GM12892 (cell line): ENCODE results near the gene DNTTIP2.
"Not testable (repeated sequence)": the region's sequence is repeated elsewhere in the genome, so short reads cannot be mapped to it uniquely, and the experiment has no call there.

Source experiments
- DNase-seq: peaks from one replicate; pipeline ENCODE4 v3.0.0; 2011; ENCODE audit not compliant: insufficient read length
- FAIRE-seq: peaks from 2 replicates; lab custom pipeline; 2011; peaks lifted over from hg19 to GRCh38; lab: Jason Lieb, UNC
- POLR2A ChIP-seq: IDR thresholded peaks from 2 replicates; pipeline ENCODE4 v1.6.1; 2011; ENCODE audit warnings: low read depth, low read length, control low read depth
- POLR2AphosphoS5 ChIP-seq: IDR thresholded peaks from 2 replicates; pipeline ENCODE4 v1.6.1; 2011; ENCODE audit warnings: low read depth, low read length, control low read depth
- TAF1 ChIP-seq: IDR thresholded peaks from 2 replicates; pipeline ENCODE4 v1.6.1; 2011; ENCODE audit warnings: low read depth, mild to moderate bottlenecking, control low read depth, low read length, borderline replicate concordance

The DNTTIP2 gene

DNA sequence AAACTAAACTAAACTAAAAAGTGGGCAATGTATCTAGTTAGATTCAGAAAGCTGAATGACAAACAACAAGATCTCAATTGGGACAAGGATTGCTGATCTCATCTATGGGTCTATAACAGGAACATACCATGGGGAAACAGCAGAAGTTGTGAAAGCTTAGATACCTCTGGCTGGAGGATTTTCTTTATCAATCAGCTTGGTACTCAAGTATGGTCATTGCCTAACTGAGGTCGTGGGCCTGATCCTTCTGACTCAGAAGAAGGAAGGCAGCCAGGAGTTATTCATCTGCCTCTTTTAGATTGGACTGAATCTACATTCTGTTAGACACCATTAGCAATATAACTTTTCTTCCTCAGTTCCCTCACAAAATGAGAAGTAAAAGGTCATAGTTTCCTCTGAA is 39.7 kb downstream of the DNTTIP2 start:
- TF ChIP-seq POLR2AphosphoS5 (no peak), POLR2A (no peak), TAF1 (no peak)
- DNase-seq (no peak), FAIRE-seq (no peak)

DNA sequence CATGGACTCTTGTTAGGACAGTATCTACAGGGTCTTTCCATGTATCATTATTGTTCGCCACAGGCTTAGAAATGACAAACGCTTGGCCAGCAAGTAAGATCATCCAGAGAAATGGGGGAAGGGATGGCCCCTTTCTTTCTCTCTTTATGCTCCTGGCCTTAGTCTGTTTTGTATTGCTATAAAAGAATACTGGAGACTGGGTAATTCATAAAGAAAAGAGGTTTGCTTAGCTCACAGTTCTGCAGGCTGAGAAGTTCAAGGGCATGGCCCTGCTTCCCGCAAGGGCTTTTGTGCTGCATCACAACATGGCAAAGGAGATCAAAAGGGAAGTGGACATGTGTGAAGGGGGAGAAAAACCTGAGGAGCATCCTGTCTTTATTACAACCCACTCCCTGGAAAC is 41.0 kb downstream of the DNTTIP2 start:
- DNase-seq (no peak), FAIRE-seq (no peak)
- no peak for TF ChIP-seq TAF1
- TF ChIP-seq POLR2AphosphoS5, result no peak
- TF ChIP-seq POLR2A, result no peak

DNA sequence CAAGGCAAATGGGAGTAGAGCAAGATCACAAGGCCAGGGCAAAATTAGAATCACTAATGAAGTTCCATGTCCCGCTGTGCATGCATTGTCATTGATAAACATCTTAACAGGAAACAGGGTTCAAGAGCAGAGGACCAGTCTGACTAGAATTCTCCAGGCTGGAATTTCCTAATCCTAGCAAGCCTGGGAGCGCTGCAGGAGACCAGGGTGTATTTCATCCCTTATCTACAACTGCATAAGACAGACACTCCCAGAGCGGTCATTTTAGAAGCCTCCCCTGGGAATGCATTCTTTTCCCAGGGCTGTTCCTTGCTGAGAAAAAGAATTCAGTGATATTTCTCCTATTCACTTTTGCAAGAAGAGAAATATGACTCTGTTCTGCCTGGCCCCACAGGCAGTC is 45.7 kb downstream of the DNTTIP2 start:
- not testable (repeated sequence) for DNase-seq, FAIRE-seq

DNA sequence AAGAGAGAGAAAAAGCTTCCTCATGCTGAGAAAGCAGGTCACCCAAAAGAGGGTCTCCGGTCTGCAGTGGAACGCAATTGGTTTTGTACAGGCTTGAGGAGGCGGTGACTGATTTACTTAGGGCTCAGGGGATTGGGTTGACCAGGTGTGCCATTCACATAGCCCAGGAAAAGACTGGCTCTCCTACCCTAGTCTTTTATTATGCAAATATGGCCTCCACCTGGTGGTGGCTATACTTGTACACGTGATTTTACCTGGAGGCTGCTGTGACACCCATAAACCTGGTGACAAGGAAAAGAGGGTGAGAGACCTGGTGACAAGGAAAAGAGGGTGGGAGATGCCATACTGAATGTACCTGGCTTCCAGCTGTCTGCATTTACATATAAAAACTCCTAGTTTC is 49.9 kb downstream of the DNTTIP2 start:
- DNase-seq (no peak), FAIRE-seq (no peak)
- TF ChIP-seq POLR2A, result no peak
- TF ChIP-seq POLR2AphosphoS5, result no peak
- no peak for TF ChIP-seq TAF1

DNA sequence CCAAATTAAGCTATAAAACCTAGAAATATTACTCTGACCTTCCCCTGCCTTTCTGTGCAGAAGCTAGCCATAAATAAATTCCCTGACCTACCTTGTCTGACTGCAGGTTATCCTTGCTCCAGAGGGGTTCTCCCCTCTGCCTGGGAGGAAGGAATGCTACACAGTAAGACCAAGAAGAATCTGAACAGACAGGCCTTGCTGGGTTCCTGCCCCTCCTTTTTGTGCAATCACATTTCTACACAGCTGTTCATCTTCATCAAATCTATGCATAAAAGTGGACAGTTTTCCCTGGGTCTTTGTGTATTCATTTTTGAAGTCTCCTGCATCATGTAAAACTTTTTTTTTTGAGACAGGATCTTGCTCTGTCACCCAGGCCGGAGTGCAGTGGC is 50.6 kb downstream of the DNTTIP2 start:
- FAIRE-seq (no peak), DNase-seq (no peak)
- TF ChIP-seq POLR2A, result no peak
- TF ChIP-seq TAF1, result no peak
- TF ChIP-seq POLR2AphosphoS5, result no peak

DNA sequence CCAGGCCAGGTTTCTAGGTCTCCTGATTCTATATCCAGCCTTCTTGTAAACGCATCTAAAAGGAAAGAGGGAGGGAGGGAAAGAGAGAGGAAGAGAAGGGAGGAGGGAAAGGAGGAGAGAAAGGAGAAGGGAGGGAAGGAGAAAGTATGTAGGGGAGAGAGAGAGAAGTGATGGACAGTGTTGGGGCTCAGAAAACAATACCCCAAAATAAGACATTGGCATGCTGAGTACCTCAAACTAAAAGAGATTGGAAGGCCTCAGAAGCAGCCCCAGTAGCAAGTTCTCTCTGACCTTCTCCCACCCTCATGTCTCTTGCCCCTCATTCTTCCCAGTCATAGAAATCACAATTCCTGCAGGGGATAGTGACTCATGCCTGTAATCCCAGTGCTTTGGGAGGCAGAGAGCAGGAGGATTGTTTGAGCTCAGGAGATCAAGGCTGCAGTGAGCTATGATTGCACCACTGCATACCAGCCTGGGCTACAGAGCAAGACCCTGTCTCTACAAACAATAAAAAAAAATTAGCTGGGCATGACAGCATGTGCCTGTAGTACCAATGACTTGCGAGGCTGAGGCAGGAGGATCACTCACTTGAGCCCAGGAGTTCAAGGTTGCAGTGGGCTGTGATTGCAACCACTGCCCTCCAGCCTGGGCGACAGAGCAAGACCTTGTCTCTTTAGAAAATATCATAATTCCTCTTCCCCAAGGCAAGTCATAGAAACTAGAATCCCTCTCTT is 51.2 kb downstream of the DNTTIP2 start:
- FAIRE-seq (no peak), DNase-seq (no peak)
- TF ChIP-seq TAF1 (no peak), POLR2AphosphoS5 (no peak), POLR2A (no peak)

DNA sequence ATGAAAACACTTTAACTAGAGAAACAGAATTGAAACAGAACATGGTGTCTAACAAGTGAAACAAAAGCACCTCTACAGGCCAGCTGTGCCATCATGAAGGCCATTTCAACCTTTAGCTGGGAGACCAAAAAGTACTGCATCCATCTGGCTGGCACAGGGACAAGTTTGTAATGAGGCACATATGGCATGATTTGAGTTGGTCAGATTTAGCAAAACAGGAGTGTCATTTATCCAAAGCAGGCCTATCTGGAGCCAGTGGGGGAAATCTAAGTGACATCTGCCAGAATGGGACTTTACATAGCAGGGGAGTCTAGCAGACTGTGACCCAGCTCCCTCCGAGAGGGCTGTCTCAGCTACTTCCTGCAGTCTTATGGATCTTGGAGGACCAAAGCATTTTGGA is 51.9 kb downstream of the DNTTIP2 start:
- DNase-seq (no peak), FAIRE-seq (no peak)
- TF ChIP-seq POLR2AphosphoS5, result no peak
- TF ChIP-seq POLR2A, result no peak
- TF ChIP-seq TAF1, result no peak

DNA sequence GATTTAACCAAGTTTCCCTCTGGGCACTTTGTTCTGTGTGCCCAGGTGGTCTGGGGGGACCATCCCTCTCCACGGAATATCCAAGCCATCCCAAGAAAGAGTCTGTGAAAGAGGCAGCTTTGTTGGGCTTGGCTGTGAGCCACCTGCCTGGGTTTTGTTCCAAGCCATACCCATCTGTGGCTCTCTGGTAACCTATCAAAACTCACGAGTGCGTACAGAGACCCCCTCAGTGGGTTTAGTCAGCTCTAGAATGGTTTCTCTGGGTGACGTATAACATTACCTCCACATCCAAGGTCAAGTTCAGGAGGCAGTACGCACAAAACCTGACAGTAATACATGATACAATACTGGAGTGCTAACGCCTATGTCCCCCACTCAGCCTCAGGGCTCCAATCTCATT is 54.2 kb downstream of the DNTTIP2 start:
- FAIRE-seq (no peak), DNase-seq (no peak)
- no peak for TF ChIP-seq POLR2A
- no peak for TF ChIP-seq TAF1
- TF ChIP-seq POLR2AphosphoS5, result no peak

DNA sequence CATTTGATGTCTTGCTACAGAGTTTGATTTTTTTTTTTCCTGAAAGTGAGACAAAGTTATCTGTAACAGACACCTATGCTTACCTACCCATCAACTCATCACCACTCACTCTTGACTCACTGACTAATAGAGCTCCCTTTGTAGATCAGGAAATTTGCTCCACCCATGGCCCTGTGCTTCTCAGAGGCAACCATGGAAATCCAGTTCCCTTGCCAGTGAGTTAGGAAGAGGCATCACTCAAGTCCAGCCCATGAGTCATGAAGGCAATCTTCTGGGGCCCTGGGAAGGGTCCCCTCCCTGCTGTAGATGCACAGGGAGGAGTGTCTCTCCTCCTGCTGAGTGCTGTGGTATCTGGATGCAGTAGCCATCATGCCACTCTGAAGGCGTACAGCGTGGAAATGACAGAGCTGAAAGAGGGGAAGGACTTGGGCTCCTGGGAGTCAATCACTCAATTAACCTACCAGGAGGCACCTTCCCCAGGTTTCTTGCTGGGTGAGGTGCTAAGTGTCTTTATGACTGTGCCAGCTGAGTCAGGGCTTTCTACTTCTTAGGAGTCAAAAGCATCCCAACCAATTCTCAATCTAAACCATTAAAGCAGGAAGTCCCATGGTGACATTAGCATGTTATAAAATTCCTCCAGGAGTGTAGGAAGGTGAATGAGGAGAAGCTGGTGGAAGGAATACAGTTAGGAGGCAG is 56.1 kb downstream of the DNTTIP2 start:
- TF ChIP-seq POLR2AphosphoS5 (no peak), TAF1 (no peak)
- no peak for FAIRE-seq
- DNase-seq, result no peak

DNA sequence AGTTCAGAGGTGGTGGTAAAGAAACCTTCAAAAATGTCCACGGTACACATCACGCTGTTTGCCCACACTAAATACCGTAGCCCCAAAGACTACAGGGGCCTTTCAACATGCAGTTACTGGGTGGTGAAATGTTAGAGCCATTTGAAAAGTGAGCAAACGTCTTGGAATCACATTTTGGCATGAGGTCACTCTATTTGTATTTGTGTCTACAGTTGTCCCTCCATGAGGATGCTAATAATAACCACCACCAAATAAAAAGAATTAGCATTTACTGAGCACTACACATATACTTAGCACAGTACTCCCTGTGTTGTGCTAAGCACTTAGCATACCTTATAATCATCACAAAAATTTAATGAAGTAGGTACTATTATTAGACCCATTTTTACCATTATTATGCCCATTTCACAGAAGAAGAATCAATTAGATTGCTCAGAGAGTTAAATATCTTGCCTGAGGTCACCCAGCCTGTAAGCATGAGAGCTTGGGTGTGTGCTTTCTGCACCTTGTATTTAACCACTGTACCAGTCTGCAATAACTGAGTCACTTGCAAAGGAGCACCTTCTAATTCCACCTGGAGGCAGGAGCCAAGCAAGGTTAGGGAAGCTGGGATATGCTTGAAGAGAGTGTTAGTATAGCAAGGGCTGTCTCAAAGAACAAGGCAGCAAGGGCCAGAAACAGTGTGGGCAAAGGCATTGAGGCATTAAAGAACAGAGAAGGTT is 57.4 kb downstream of the DNTTIP2 start:
- DNase-seq, result no peak
- no peak for FAIRE-seq
- TF ChIP-seq TAF1 (no peak), POLR2AphosphoS5 (no peak), POLR2A (no peak)

DNA sequence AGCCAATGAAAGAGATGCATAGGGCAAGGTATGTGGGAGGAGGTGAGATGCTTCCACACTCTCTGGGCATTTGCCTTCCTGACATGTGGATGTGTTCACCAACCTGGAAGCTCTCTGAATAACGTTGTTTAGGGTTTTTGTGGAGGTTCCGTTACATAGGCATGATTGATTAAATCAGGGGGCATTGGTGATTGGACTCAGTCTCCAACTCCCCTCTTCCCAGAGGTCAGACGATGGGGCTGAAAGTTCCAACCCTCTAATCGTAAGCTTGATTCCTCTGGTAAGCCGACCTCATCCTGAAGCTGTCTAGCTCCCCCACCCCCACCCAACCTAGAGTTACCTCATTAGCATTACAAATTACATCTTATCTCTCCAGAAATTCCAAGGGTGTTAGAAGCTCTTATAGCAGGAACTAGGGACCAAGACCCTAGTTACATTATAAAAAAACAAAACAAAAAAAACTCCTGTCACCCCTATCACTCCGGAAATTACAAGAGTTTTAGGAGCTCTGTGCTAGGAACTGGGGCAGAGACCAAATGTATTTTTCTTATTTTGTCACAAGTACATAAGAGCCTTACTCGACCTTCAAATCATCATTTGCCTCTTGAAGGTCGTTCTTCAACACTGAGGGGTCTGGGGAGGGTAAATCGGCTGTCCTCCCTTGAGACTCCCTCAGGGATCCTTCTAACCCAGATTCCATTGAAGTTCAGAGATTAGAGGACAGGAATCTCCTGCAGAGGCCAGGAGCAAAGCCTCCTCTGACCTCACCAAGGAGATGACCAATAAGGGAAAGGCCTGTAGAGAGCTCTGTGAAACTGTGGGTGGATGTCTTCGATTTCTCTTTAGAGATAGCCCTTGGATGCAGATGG is 58.2 kb downstream of the DNTTIP2 start:
- TF ChIP-seq POLR2A (no peak), POLR2AphosphoS5 (no peak), TAF1 (no peak)
- FAIRE-seq (no peak), DNase-seq (no peak)

DNA sequence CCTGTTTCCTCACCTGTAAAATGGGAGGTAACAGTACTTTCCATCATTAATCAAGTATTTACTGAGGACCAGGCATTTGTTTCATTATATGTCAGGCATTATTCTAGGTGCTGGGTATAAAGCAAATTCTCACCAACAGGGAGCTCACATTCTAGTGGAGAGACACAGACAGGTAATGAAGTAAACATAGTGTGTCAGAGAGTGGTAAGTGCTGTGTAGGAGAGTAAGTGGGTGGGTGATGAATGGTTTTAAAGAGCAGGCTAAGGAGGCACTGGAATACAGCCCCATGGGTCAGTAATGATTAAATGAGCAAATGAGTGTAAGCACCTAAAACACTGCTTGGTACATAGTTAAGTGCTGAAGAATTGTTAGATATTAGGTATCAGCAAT is 60.4 kb downstream of the DNTTIP2 start:
- no peak for TF ChIP-seq POLR2A
- TF ChIP-seq TAF1, result no peak
- TF ChIP-seq POLR2AphosphoS5, result no peak
- FAIRE-seq (peak; percentile 9), DNase-seq (no peak)
